HEK293 (cell line): ENCODE results near the gene HRK.

ENCODE experiments used
- CTCF ChIP-seq: fragments of 450-650 bp; formaldehyde crosslinking; IDR thresholded peaks from 2 replicates; pipeline ENCODE4 v1.5.1; 2016; ENCODE audit warnings: missing biosample characterization, missing genetic modification characterization
- PRDM1 ChIP-seq: fragments of 450-650 bp; formaldehyde crosslinking; IDR thresholded peaks from 2 replicates; pipeline ENCODE4; 2016; ENCODE audit warnings: missing biosample characterization, missing genetic modification characterization
- PRDM10 ChIP-seq: fragments of 450-650 bp; formaldehyde crosslinking; IDR thresholded peaks from 2 replicates; pipeline ENCODE4 v1.5.1; 2016; ENCODE audit warnings: missing biosample characterization, missing genetic modification characterization
- REST ChIP-seq: fragments of 450-650 bp; formaldehyde crosslinking; IDR thresholded peaks from 2 replicates; pipeline ENCODE4 v1.5.1; 2016; ENCODE audit warnings: missing biosample characterization, missing genetic modification characterization
- SP2 ChIP-seq: fragments of 450-650 bp; formaldehyde crosslinking; IDR thresholded peaks from 2 replicates; pipeline ENCODE4 v1.5.1; 2016; ENCODE audit warnings: missing biosample characterization, missing genetic modification characterization
- YY2 ChIP-seq: fragments of 450-650 bp; formaldehyde crosslinking; IDR thresholded peaks from 2 replicates; pipeline ENCODE4 v1.5.1; 2016; ENCODE audit warnings: missing biosample characterization, missing genetic modification characterization
- ZNF426 ChIP-seq: fragments of 450-650 bp; formaldehyde crosslinking; IDR thresholded peaks from 2 replicates; pipeline ENCODE4 v1.5.1; 2017; ENCODE audit warnings: missing biosample characterization, missing genetic modification characterization, mild to moderate bottlenecking, inconsistent platforms, moderate library complexity
- ZNF449 ChIP-seq: fragments of 450-650 bp; formaldehyde crosslinking; IDR thresholded peaks from 2 replicates; pipeline ENCODE4 v1.5.1; 2017; ENCODE audit warnings: missing biosample characterization, mild to moderate bottlenecking, missing genetic modification characterization, moderate library complexity
- ZNF549 ChIP-seq: fragments of 450-650 bp; IDR thresholded peaks from 2 replicates; pipeline ENCODE4 v1.5.1; 2018; ENCODE audit warnings: missing biosample characterization, missing genetic modification characterization, mild to moderate bottlenecking, inconsistent platforms, moderate library complexity

GRCh38 chr12:116897476-116897875, 16.2 kb upstream of the HRK start:
- TF ChIP-seq PRDM1 (tag by site-specific recombination) (no peak), CTCF (tag by site-specific recombination) (no peak), ZNF449 (tag by site-specific recombination) (no peak), YY2 (tag by site-specific recombination) (no peak), SP2 (tag by site-specific recombination) (no peak), PRDM10 (no peak), REST (tag by site-specific recombination) (no peak), ZNF426 (tag by site-specific recombination) (no peak), ZNF549 (tag by site-specific recombination) (no peak)
